OCI-LY1 (cell line): ENCODE data around the gene IL18R1.

Experiments
- H2AFZ ChIP-seq: fragments of 200-600 bp; sonication (generic), shearing (Covaris generic); 2 replicates; pipeline ENCODE4 v1.6.0; 2014; ENCODE audit warnings: antibody characterized with exemption, mild to moderate bottlenecking, low read length
- H3F3A ChIP-seq: fragments of 200-600 bp; sonication (generic), shearing (Covaris generic); 2 replicates; pipeline ENCODE4 v1.6.0; 2014; ENCODE audit warnings: mild to moderate bottlenecking, antibody characterized with exemption, low read length, moderate library complexity; ENCODE audit not compliant: insufficient read depth
- H3K27ac ChIP-seq: fragments of 200-600 bp; sonication (generic); 2 replicates; pipeline ENCODE4 v1.5.1; 2014; ENCODE audit warnings: low read length, mixed run types, mild to moderate bottlenecking, low read depth; ENCODE audit not compliant: poor library complexity, severe bottlenecking
- H3K27me3 ChIP-seq: fragments of 200-600 bp; sonication (generic); 2 replicates; pipeline ENCODE4 v1.6.0; 2014; ENCODE audit warnings: antibody characterized with exemption, mild to moderate bottlenecking, low read length, moderate library complexity; ENCODE audit not compliant: insufficient read depth
- H3K36me3 ChIP-seq: fragments of 200-600 bp; sonication (generic); 2 replicates; pipeline ENCODE4 v1.6.1; 2014; ENCODE audit warnings: mild to moderate bottlenecking, antibody characterized with exemption, low read length, moderate library complexity, mixed read lengths; ENCODE audit not compliant: insufficient read depth
- H3K4me1 ChIP-seq: fragments of 200-600 bp; sonication (generic); 2 replicates; pipeline ENCODE4 v1.5.1; 2014; ENCODE audit warnings: mild to moderate bottlenecking, low read length, moderate library complexity; ENCODE audit not compliant: insufficient read depth, severe bottlenecking
- H3K4me2 ChIP-seq: fragments of 200-600 bp; sonication (generic), shearing (Covaris generic); 2 replicates; pipeline ENCODE4 v1.6.1; 2014; ENCODE audit warnings: low read length
- H3K4me3 ChIP-seq: fragments of 200-600 bp; sonication (generic); 2 replicates; pipeline ENCODE4 v1.5.1; 2014; ENCODE audit warnings: low read length, low read depth, mild to moderate bottlenecking, mixed read lengths; ENCODE audit not compliant: poor library complexity, severe bottlenecking
- H3K79me2 ChIP-seq: fragments of 200-600 bp; shearing (Covaris generic); 2 replicates; pipeline ENCODE4 v1.6.1; 2016; ENCODE audit warnings: mixed run types, low read length, mixed read lengths; ENCODE audit not compliant: insufficient read depth
- H3K9ac ChIP-seq: fragments of 200-600 bp; sonication (generic), shearing (Covaris generic); 2 replicates; pipeline ENCODE4 v1.6.1; 2014; ENCODE audit warnings: mild to moderate bottlenecking, low read length, mixed read lengths
- H3K9me2 ChIP-seq: fragments of 200-600 bp; sonication (generic), shearing (Covaris generic); 2 replicates; pipeline ENCODE4 v1.6.1; 2014; ENCODE audit warnings: low read depth, mild to moderate bottlenecking, low read length, mixed read lengths
- H3K9me3 ChIP-seq: fragments of 200-600 bp; shearing (Covaris generic); 2 replicates; pipeline ENCODE4 v1.6.1; 2014; ENCODE audit warnings: low read length, mixed read lengths
- H4K20me1 ChIP-seq: fragments of 200-600 bp; sonication (generic), shearing (Covaris generic); 2 replicates; pipeline ENCODE4 v1.6.0; 2016; ENCODE audit warnings: mild to moderate bottlenecking, low read length; ENCODE audit not compliant: insufficient read depth
- EZH2 ChIP-seq: fragments of 200-600 bp; sonication (generic), shearing (Covaris generic); IDR thresholded peaks from 2 replicates; pipeline ENCODE4 v1.8.0; 2017; ENCODE audit warnings: borderline replicate concordance, mixed run types, mild to moderate bottlenecking, antibody characterized with exemption, low read length, moderate library complexity, mixed read lengths
- TF ChIP-seq, protein P1 (sequence below): fragments of 200-600 bp; sonication (generic), shearing (Covaris generic); IDR thresholded peaks from 2 replicates; pipeline ENCODE4 v1.5.1; 2017; ENCODE audit warnings: mild to moderate bottlenecking, antibody characterized with exemption, low read length, moderate library complexity, mixed read lengths

Gene IL18R1

DNA sequence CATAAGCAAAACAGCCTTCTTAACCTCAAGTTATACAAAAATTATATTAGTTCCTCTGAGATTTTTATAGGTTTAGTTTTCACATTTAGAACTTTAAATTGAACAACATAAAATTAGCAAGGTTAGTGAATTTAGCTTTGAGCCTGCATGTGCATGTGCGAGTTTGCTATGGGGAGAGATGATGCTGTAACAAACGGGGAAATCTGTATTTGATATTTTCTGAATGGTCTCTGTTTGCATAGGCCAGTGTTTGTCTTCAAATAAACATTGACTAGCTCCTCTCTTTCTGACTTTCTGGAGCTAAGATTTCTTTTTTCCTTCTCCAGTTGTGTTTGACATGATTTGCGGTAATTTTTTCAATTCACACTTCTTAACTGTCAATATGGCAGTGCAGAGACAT, 36.5 kb downstream of the IL18R1 start:
- Histone ChIP-seq H3K9me2 (no peaks in the 10 kb centered on the region), H3K4me3 (no peak overlapping the region), H3K4me1 (no peaks in the 10 kb centered on the region), H3K27me3 (no peaks in the 10 kb centered on the region), H3K79me2 (no peaks in the 10 kb centered on the region), H3K9ac (no peak overlapping the region), H3K4me2 (no peak overlapping the region), H3K36me3 (no peaks in the 10 kb centered on the region), H2AFZ (no peak overlapping the region), H3F3A (no peaks in the 10 kb centered on the region), H4K20me1 (no peaks in the 10 kb centered on the region), H3K27ac (no peak overlapping the region), H3K9me3 (no peaks in the 10 kb centered on the region)
- TF ChIP-seq EZH2 = no peak
- TF ChIP-seq, protein P1, sequence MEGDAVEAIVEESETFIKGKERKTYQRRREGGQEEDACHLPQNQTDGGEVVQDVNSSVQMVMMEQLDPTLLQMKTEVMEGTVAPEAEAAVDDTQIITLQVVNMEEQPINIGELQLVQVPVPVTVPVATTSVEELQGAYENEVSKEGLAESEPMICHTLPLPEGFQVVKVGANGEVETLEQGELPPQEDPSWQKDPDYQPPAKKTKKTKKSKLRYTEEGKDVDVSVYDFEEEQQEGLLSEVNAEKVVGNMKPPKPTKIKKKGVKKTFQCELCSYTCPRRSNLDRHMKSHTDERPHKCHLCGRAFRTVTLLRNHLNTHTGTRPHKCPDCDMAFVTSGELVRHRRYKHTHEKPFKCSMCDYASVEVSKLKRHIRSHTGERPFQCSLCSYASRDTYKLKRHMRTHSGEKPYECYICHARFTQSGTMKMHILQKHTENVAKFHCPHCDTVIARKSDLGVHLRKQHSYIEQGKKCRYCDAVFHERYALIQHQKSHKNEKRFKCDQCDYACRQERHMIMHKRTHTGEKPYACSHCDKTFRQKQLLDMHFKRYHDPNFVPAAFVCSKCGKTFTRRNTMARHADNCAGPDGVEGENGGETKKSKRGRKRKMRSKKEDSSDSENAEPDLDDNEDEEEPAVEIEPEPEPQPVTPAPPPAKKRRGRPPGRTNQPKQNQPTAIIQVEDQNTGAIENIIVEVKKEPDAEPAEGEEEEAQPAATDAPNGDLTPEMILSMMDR = no peak

DNA sequence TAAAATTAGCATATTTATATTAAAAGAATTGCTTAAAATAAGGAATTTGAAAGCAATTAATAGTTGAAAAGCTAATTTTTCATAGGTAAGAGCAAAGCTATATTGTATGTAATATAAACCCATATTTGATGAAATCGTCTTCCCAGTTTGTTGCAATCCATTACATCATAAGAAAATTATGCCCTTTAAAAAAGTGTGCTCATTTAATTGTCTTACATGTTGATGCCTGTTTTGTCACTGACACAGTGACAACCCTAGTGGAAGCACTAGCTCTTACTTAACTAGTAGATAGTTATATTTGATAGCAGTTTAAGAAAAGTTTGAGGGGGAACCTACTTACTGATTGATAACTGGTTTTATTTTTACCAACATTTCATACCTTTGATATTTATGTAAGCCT, 37.3 kb downstream of the IL18R1 start:
- Histone ChIP-seq H3K36me3 (no peaks in the 10 kb centered on the region), H4K20me1 (no peaks in the 10 kb centered on the region), H3K4me3 (no peak overlapping the region), H3F3A (no peaks in the 10 kb centered on the region), H3K79me2 (no peaks in the 10 kb centered on the region), H2AFZ (no peak overlapping the region), H3K4me1 (no peaks in the 10 kb centered on the region), H3K27me3 (no peaks in the 10 kb centered on the region), H3K9me2 (no peaks in the 10 kb centered on the region), H3K4me2 (no peak overlapping the region), H3K27ac (no peak overlapping the region), H3K9me3 (no peaks in the 10 kb centered on the region), H3K9ac (no peak overlapping the region)
- no peak for TF ChIP-seq EZH2
- TF ChIP-seq, protein P1 = no peak

DNA sequence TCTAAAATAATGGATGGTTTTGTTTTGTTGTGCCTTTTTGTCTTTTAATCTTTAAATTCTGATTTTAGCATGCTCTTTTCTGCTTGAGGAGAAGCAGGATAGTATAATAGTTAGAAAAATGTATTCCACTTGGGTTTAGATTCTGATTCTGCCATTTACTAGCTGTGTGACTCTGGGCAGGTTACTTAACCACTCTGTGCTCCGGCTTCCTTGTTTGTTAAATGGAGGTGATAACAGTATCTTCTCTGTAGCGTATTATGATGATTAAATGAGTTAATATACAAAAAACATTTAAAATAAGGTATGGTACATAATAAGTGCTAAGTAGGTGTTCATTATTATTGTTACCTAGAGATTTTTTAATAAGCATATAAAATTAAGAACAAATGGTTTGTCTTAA, 40.4 kb downstream of the IL18R1 start:
- H3K4me2 ChIP-seq = no peak overlapping the region
- H3K79me2 ChIP-seq = no peaks in the 10 kb centered on the region
- no peaks in the 10 kb centered on the region for H3K36me3 ChIP-seq
- no peaks in the 10 kb centered on the region for H3K9me3 ChIP-seq
- H3F3A ChIP-seq = no peaks in the 10 kb centered on the region
- H3K27me3 ChIP-seq = no peaks in the 10 kb centered on the region
- no peak overlapping the region for H3K27ac ChIP-seq
- TF ChIP-seq EZH2 = no peak
- TF ChIP-seq, protein P1 = no peak
- no peaks in the 10 kb centered on the region for H4K20me1 ChIP-seq
- no peak overlapping the region for H2AFZ ChIP-seq
- H3K4me1 ChIP-seq = no peaks in the 10 kb centered on the region
- H3K9ac ChIP-seq = no peak overlapping the region
- no peaks in the 10 kb centered on the region for H3K9me2 ChIP-seq
- no peak overlapping the region for H3K4me3 ChIP-seq
